H1 (cell line): ENCODE data around the gene AOAH. TPM values are rescaled to one million over a fixed set of nuclear protein-coding genes. Genes with fewer than 3 reads are reported as not detected.

Source experiments
- CTCF ChIA-PET: fragments of 300-600 bp; sonication (Branson Sonifier 250); formaldehyde crosslinking; loops from one replicate; lab custom pipeline; 2021; ENCODE audit not compliant: partially characterized antibody; lab: Charles Lee
- POLR2A ChIA-PET: fragments of 300-600 bp; sonication (Branson Sonifier 250); formaldehyde crosslinking; loops from one replicate; lab custom pipeline; 2021; ENCODE audit warnings: inconsistent platforms; ENCODE audit not compliant: partially characterized antibody; lab: Charles Lee
- DNase-seq, 2 experiments: peaks; one replicate each; pipeline versions ENCODE4 v3.0.0 to v3.0.0-alpha.2; 2010 to 2022; ENCODE audit warnings: low spot score in 2 of 2, low read depth in 1 of 2, mixed read lengths in 1 of 2
- FAIRE-seq: peaks from 2 replicates; lab custom pipeline; 2011; peaks lifted over from hg19 to GRCh38; lab: Jason Lieb, UNC
- H2AFZ ChIP-seq: 2 replicates; pipeline ENCODE4 v1.8.1; 2012; ENCODE audit warnings: low read length, inconsistent platforms
- H2AK5ac ChIP-seq: 2 replicates; pipeline ENCODE4 v1.6.1; 2013; ENCODE audit warnings: low read depth, low read length
- H2BK120ac ChIP-seq: replicated peaks from 2 replicates; pipeline ENCODE3; 2013; ENCODE audit warnings: low read depth, low read length, inconsistent platforms
- H2BK12ac ChIP-seq: 2 replicates; pipeline ENCODE4 v1.6.1; 2013; ENCODE audit warnings: low read depth, low read length
- H2BK15ac ChIP-seq: 2 replicates; pipeline ENCODE4 v1.6.1; 2013; ENCODE audit warnings: low read length
- H2BK20ac ChIP-seq: 2 replicates; pipeline ENCODE4 v1.6.1; 2013; ENCODE audit warnings: low read length
- H2BK5ac ChIP-seq: 2 replicates; pipeline ENCODE4 v1.6.1; 2013; ENCODE audit warnings: low read depth, low read length
- H3K14ac ChIP-seq: 2 replicates; pipeline ENCODE4 v1.6.1; 2013; ENCODE audit warnings: inconsistent platforms; ENCODE audit not compliant: insufficient read length
- H3K18ac ChIP-seq: 2 replicates; pipeline ENCODE4 v1.6.1; 2013; ENCODE audit warnings: low read length; ENCODE audit errors: extremely low read depth
- H3K23ac ChIP-seq: 2 replicates; pipeline ENCODE4 v1.6.1; 2013; ENCODE audit warnings: inconsistent platforms; ENCODE audit not compliant: insufficient read length
- H3K23me2 ChIP-seq: 2 replicates; pipeline ENCODE4 v1.6.1; 2013; ENCODE audit warnings: low read depth, low read length
- H3K27ac ChIP-seq: 2 replicates; pipeline ENCODE4 v1.6.1; 2011; ENCODE audit warnings: low read depth, low read length, inconsistent platforms
- H3K27me3 ChIP-seq, 4 experiments: replicated peaks in 1 of 4; 1 replicate in 1 of 4; 2 replicates in 3 of 4; pipeline versions ENCODE4 v1.6.1 to v1.8.1; 2011 to 2013; ENCODE audit warnings: low read length in 3 of 4, mild to moderate bottlenecking in 3 of 4, inconsistent platforms in 2 of 4, mixed read lengths in 2 of 4, moderate library complexity in 1 of 4; ENCODE audit not compliant: control insufficient read depth in 3 of 4, insufficient read depth in 3 of 4; ENCODE audit errors: extremely low read depth in 1 of 4
- H3K36me3 ChIP-seq, 4 experiments: 2 replicates each; pipeline versions ENCODE4 v1.6.1 to v1.8.1; 2011 to 2013; ENCODE audit warnings: mild to moderate bottlenecking in 4 of 4, low read length in 3 of 4, moderate library complexity in 2 of 4, control low read depth in 1 of 4, inconsistent platforms in 1 of 4; ENCODE audit not compliant: insufficient read depth in 4 of 4, control insufficient read depth in 2 of 4
- H3K4ac ChIP-seq: replicated peaks from 2 replicates; pipeline ENCODE3; 2013; ENCODE audit warnings: low read length, low read depth, mixed read lengths, inconsistent platforms; ENCODE audit not compliant: insufficient read length
- H3K4me1 ChIP-seq, 4 experiments: replicated peaks in 1 of 4; 1 replicate in 1 of 4; 2 replicates in 3 of 4; pipeline versions ENCODE4 v1.6.1 to v1.8.1; 2011 to 2013; ENCODE audit warnings: low read length in 3 of 4, inconsistent platforms in 2 of 4, mixed read lengths in 1 of 4; ENCODE audit not compliant: insufficient read depth in 4 of 4, control insufficient read depth in 3 of 4
- H3K4me2 ChIP-seq, 2 experiments: 2 replicates each; pipeline versions ENCODE4 v1.6.1 to v1.8.1; 2011 to 2013; ENCODE audit warnings: low read depth in 2 of 2, low read length in 2 of 2, control low read depth in 1 of 2, inconsistent platforms in 1 of 2, mild to moderate bottlenecking in 1 of 2; ENCODE audit not compliant: insufficient read depth in 1 of 2
- H3K4me3 ChIP-seq, 4 experiments: fragments of 200-600, 300-600 bp in 1 of 4; sonication (generic), shearing (Covaris generic), sonication (Bioruptor Twin) in 1 of 4; 2 replicates each; pipeline versions ENCODE4 v1.5.1 to v1.8.1; 2011 to 2016; ENCODE audit warnings: low read length in 4 of 4, low read depth in 3 of 4, control low read depth in 2 of 4, inconsistent platforms in 2 of 4, mild to moderate bottlenecking in 2 of 4, mixed read lengths in 1 of 4, moderate library complexity in 1 of 4; ENCODE audit not compliant: insufficient read depth in 2 of 4; ENCODE audit errors: extremely low read depth in 1 of 4
- H3K56ac ChIP-seq: replicated peaks from 2 replicates; pipeline ENCODE3; 2013; ENCODE audit warnings: low read depth, mild to moderate bottlenecking, mixed read lengths, low read length, inconsistent platforms; ENCODE audit not compliant: insufficient read length
- H3K79me1 ChIP-seq: 2 replicates; pipeline ENCODE4 v1.6.1; 2013; ENCODE audit warnings: low read depth, low read length, control low read depth
- H3K79me2 ChIP-seq, 2 experiments: 2 replicates each; pipeline versions ENCODE4 v1.6.1 to v1.8.1; 2012 to 2013; ENCODE audit warnings: low read length in 2 of 2, mild to moderate bottlenecking in 2 of 2, inconsistent platforms in 1 of 2; ENCODE audit not compliant: insufficient read depth in 2 of 2, control insufficient read depth in 1 of 2
- H3K9ac ChIP-seq, 4 experiments: replicated peaks in 1 of 4; 1 replicate in 1 of 4; 2 replicates in 3 of 4; pipeline versions ENCODE4 v1.6.1 to v1.8.1; 2011 to 2013; ENCODE audit warnings: low read depth in 3 of 4, low read length in 3 of 4, control low read depth in 2 of 4, mild to moderate bottlenecking in 2 of 4, moderate library complexity in 2 of 4, inconsistent platforms in 1 of 4; ENCODE audit errors: extremely low read depth in 1 of 4
- H3K9me3 ChIP-seq, 2 experiments: 2 replicates each; pipeline versions ENCODE4 v1.6.1 to v1.8.1; 2012 to 2013; ENCODE audit warnings: mild to moderate bottlenecking in 2 of 2, moderate library complexity in 2 of 2, control low read depth in 1 of 2, inconsistent platforms in 1 of 2, low read depth in 1 of 2, low read length in 1 of 2, mixed read lengths in 1 of 2; ENCODE audit not compliant: insufficient read depth in 2 of 2
- H4K20me1 ChIP-seq, 2 experiments: replicated peaks in 1 of 2; 2 replicates each; pipeline versions ENCODE3 to v1.8.1; 2011 to 2013; ENCODE audit warnings: inconsistent platforms in 2 of 2, low read length in 2 of 2, mild to moderate bottlenecking in 1 of 2; ENCODE audit not compliant: insufficient read depth in 2 of 2, control insufficient read depth in 1 of 2
- H4K5ac ChIP-seq: 2 replicates; pipeline ENCODE4 v1.6.1; 2013; ENCODE audit warnings: low read length, low read depth, mixed read lengths, inconsistent platforms; ENCODE audit not compliant: insufficient read length
- H4K8ac ChIP-seq: 2 replicates; pipeline ENCODE4 v1.8.0; 2013; ENCODE audit warnings: mild to moderate bottlenecking, moderate library complexity, low read length, inconsistent platforms; ENCODE audit not compliant: insufficient read depth; ENCODE audit errors: extremely low read depth
- H4K91ac ChIP-seq: replicated peaks from 2 replicates; pipeline ENCODE3; 2013; ENCODE audit warnings: low read length, mixed read lengths, inconsistent platforms; ENCODE audit not compliant: insufficient read length
- BCL11A ChIP-seq, 2 experiments: IDR thresholded peaks; one replicate each; pipeline ENCODE4 v1.6.1; 2011; ENCODE audit warnings: low read depth in 2 of 2, low read length in 2 of 2, mild to moderate bottlenecking in 2 of 2
- CBX8 ChIP-seq: fragments of 300-800, 300-1000 bp; sonication (generic); IDR thresholded peaks from 2 replicates; pipeline ENCODE4 v1.7.1; 2016; ENCODE audit warnings: low read depth, low read length, borderline replicate concordance
- CREB1 ChIP-seq: IDR thresholded peaks from 2 replicates; pipeline ENCODE4 v1.6.1; 2012; ENCODE audit warnings: inconsistent platforms
- CTBP2 ChIP-seq: IDR thresholded peaks from 2 replicates; pipeline ENCODE4 v1.7.0; 2011; ENCODE audit warnings: borderline replicate concordance, mild to moderate bottlenecking, moderate library complexity, mixed read lengths, low read length; ENCODE audit not compliant: insufficient read depth, insufficient read length
- HDAC2 ChIP-seq, 2 experiments: fragments of 300-600 bp in 1 of 2; sonication (generic) in 1 of 2; IDR thresholded peaks; 2 replicates each; pipeline ENCODE4 v1.6.1; 2011 to 2012; ENCODE audit warnings: low read depth in 2 of 2, low read length in 2 of 2, mild to moderate bottlenecking in 2 of 2, moderate library complexity in 2 of 2, borderline replicate concordance in 1 of 2, inconsistent platforms in 1 of 2
- KDM1A ChIP-seq: fragments of 200-600, 300-600 bp; sonication (generic); IDR thresholded peaks from 2 replicates; pipeline ENCODE4 v1.7.1; 2016; ENCODE audit warnings: mild to moderate bottlenecking, low read length, borderline replicate concordance
- MAX ChIP-seq: IDR thresholded peaks from 2 replicates; pipeline ENCODE4 v1.6.1; 2012; ENCODE audit warnings: inconsistent platforms
- PHF8 ChIP-seq: fragments of 200-600 bp; sonication (generic); conservative IDR thresholded peaks from 2 replicates; pipeline ENCODE4 v1.7.1; 2012; ENCODE audit warnings: low read depth, mild to moderate bottlenecking, inconsistent platforms, low read length, moderate library complexity
- POLR2A ChIP-seq, 2 experiments: IDR thresholded peaks; 1 replicate in 1 of 2; 2 replicates in 1 of 2; pipeline ENCODE4 v1.6.1; 2011; ENCODE audit warnings: low read depth in 2 of 2, low read length in 2 of 2, mild to moderate bottlenecking in 2 of 2; ENCODE audit errors: control extremely low read depth in 1 of 2
- SAP30 ChIP-seq: fragments of 300-600 bp; sonication (generic); IDR thresholded peaks from 2 replicates; pipeline ENCODE4 v1.7.1; 2012; ENCODE audit warnings: low read length, moderate library complexity, mild to moderate bottlenecking, inconsistent platforms; ENCODE audit not compliant: insufficient read depth, insufficient replicate concordance
- SIRT6 ChIP-seq: IDR thresholded peaks from one replicate; pipeline ENCODE4 v1.7.1; 2012; ENCODE audit warnings: low read length, inconsistent platforms
- SIX5 ChIP-seq: IDR thresholded peaks from 2 replicates; pipeline ENCODE4 v1.6.1; 2011; ENCODE audit warnings: mild to moderate bottlenecking, low read depth, low read length
- whole genome bisulfite sequencing, 2 experiments: shearing (Covaris generic) in 1 of 2; methylation state at CpG; one replicate each; pipeline versions ENCODE4 v1.1.6 to v1.1.7; 2013 to 2015; ENCODE audit warnings: low lambda C conversion rate in 2 of 2, mixed read lengths in 2 of 2, inconsistent platforms in 1 of 2, low coverage in 1 of 2, missing lambda C conversion rate in 1 of 2; ENCODE audit not compliant: insufficient replicate concordance in 2 of 2, insufficient coverage in 1 of 2, insufficient read length in 1 of 2; ENCODE audit errors: extremely low coverage in 1 of 2, missing lambda C conversion rate in 1 of 2; 5-methylcytosine and 5-hydroxymethylcytosine counted together
- polyA plus RNA-seq, 7 experiments: library from polyadenylated mRNA; depleted of rRNA in 3 of 7; stranded (reverse) in 5 of 7; unstranded in 2 of 7; fragments of >200 nt in 5 of 7; fragments of 200-250 nt in 2 of 7; gene quantifications; 1 replicate in 5 of 7; 2 replicates in 1 of 7; 4 replicates in 1 of 7; pipeline versions ENCODE4 v1.2.1 to v1.2.3, GENCODE V29; 2011 to 2013; ENCODE audit warnings: missing spikeins in 2 of 7, mixed read lengths in 2 of 7
- total RNA-seq: library from RNA; stranded (reverse); fragmentation: NEBNext Ultra II Directional; extraction: Animal tissue kit (Norgen Biotek cat#: 25700); gene quantifications from 2 replicates; pipeline ENCODE4 v1.2.1, GENCODE V29; 2021

The AOAH gene
- total and polyA plus RNA-seq, 2 of the 8 experiments (the other 6 are each of a cell fraction or from before 2014, with no cell fraction given), result 0.08 TPM; not detected in 1

DNA sequence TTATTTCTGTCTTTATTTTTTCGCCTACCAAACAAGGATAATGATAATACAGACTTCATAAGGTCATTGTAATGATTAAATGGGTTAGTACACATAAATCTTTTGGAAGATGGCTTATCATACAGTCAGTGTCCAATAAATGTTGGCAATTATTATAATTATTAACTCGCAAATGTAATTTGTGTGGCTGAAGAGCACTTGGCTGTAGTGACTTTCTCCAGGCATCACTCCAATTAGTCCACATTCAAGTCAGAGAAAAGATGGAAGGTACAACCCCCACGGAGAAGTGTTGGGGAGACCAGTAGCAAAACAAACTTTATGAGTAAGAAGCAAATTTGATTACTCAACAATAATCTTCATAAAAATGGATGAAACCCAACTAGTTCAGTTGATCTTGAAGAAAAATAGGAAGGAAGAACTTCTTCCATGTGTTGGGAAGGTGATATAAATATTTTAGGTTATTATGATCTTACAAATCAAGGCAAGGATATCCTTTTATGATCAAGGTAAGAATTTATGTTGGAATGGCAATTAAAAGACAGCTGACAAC is 5.1 kb downstream of the AOAH start:
- Histone ChIP-seq H3K4ac (no peak overlapping the region), H3K9ac (no peak overlapping the region), H3K4me3 (no peak overlapping the region), H2BK120ac (no peak overlapping the region), H3K36me3 (no peaks in the 10 kb centered on the region), H4K91ac (no peak overlapping the region), H3K79me2 (no peaks in the 10 kb centered on the region), H4K5ac (no peak overlapping the region), H3K4me2 (no peak overlapping the region), H3K56ac (no peak overlapping the region), H3K14ac (no peak overlapping the region), H4K8ac (no peak overlapping the region), H3K23me2 (no peaks in the 10 kb centered on the region), H2BK5ac (no peak overlapping the region), H2AK5ac (no peak overlapping the region), H2AFZ (no peak overlapping the region), H3K23ac (no peak overlapping the region), H3K27ac (no peak overlapping the region), H2BK12ac (no peak overlapping the region), H3K27me3 (no peaks in the 10 kb centered on the region), H2BK15ac (no peak overlapping the region), H2BK20ac (no peak overlapping the region), H4K20me1 (no peaks in the 10 kb centered on the region), H3K9me3 (no peaks in the 10 kb centered on the region), H3K18ac (no peak overlapping the region), H3K4me1 (no peaks in the 10 kb centered on the region), H3K79me1 (no peaks in the 10 kb centered on the region; the same call in 1 of the 2 replicates)
- ChIA-PET CTCF (interaction anchor here (0.6 to 1.9 kb wide), 5 partner anchors 16 to 1196 kb away, joined by 3 to 5 read pairs (median 4); no protein-coding TSS in a partner anchor), POLR2A (no interaction called here)
- DNase-seq, result no peak
- no peak for FAIRE-seq
- WGBS, 2 experiments, result 91% methylated on average over 3 of the region's 3 CpGs; no CpG with 5 or more reads in 1 of the 2 experiments
- no peak for TF ChIP-seq KDM1A
- no peak for TF ChIP-seq BCL11A (IDR thresholded peaks at IDR 0.05; ENCODE audit: low read depth in 2 of 2, low read length in 2 of 2)
- TF ChIP-seq POLR2A (IDR thresholded peaks at IDR 0.05; ENCODE audit: control extremely low read depth in 1 of 2, low read depth in 2 of 2, low read length in 2 of 2), result no peak
- TF ChIP-seq CREB1, result no peak
- TF ChIP-seq HDAC2 (IDR thresholded peaks at IDR 0.05; ENCODE audit: borderline replicate concordance in 1 of 2, low read depth in 2 of 2, low read length in 2 of 2), result no peak
- TF ChIP-seq SIX5, result no peak
- no peak for TF ChIP-seq MAX
- no peak for TF ChIP-seq PHF8
- TF ChIP-seq SIRT6, result no peak
- TF ChIP-seq SAP30, result no peak
- TF ChIP-seq CTBP2, result no peak
- no peak for TF ChIP-seq CBX8
